ENCODE results near the gene ANO1. TPM values are rescaled to one million over a fixed set of nuclear protein-coding genes. Genes with fewer than 3 reads are reported as not detected.

Gene ANO1
- total and polyA plus RNA-seq, 2 of the 8 experiments (the other 6 are each of a cell fraction or from before 2014, with no cell fraction given), result 4.7 to 5.0 TPM

GRCh38 chr11:70046089-70046488, 32.0 kb upstream of the ANO1 start:
- Histone ChIP-seq H3K4me2 (ENCODE audit: insufficient read depth in 1 of 2, low read depth in 2 of 2, low read length in 2 of 2) (no peak overlapping the region), H3K14ac (ENCODE audit: insufficient read length) (no peak overlapping the region), H3K79me2 (ENCODE audit: control insufficient read depth in 1 of 2, insufficient read depth in 2 of 2, low read length in 2 of 2) (no peaks in the 10 kb centered on the region), H3K23me2 (ENCODE audit: low read depth, low read length) (no peaks in the 10 kb centered on the region), H2BK120ac (replicated peaks; ENCODE audit: low read depth, low read length) (no peak overlapping the region), H2AK5ac (ENCODE audit: low read depth, low read length) (no peak overlapping the region), H3K27me3 (replicated peaks in 1 of 4; ENCODE audit: control insufficient read depth in 3 of 4, extremely low read depth in 1 of 4, insufficient read depth in 3 of 4, low read length in 3 of 4) (no peaks in the 10 kb centered on the region), H3K23ac (ENCODE audit: insufficient read length) (no peak overlapping the region), H2BK5ac (ENCODE audit: low read depth, low read length) (no peak overlapping the region), H3K36me3 (ENCODE audit: control insufficient read depth in 2 of 4, insufficient read depth in 4 of 4, low read length in 3 of 4) (no peaks in the 10 kb centered on the region), H3K18ac (ENCODE audit: extremely low read depth, low read length) (no peak overlapping the region), H3K56ac (replicated peaks; ENCODE audit: insufficient read length, low read depth, low read length) (no peak overlapping the region), H2BK20ac (ENCODE audit: low read length) (no peak overlapping the region), H3K4me3 (ENCODE audit: extremely low read depth in 1 of 4, insufficient read depth in 2 of 4, low read depth in 3 of 4, low read length in 4 of 4) (no peak overlapping the region), H4K20me1 (replicated peaks in 1 of 2; ENCODE audit: control insufficient read depth in 1 of 2, insufficient read depth in 2 of 2, low read length in 2 of 2) (no peaks in the 10 kb centered on the region), H3K4ac (replicated peaks; ENCODE audit: insufficient read length, low read depth, low read length) (no peak overlapping the region), H4K8ac (ENCODE audit: extremely low read depth, insufficient read depth, low read length) (no peak overlapping the region), H3K27ac (ENCODE audit: low read depth, low read length) (no peak overlapping the region), H4K91ac (replicated peaks; ENCODE audit: insufficient read length, low read length) (no peak overlapping the region), H3K9me3 (ENCODE audit: insufficient read depth in 2 of 2, low read depth in 1 of 2, low read length in 1 of 2) (peaks cover 3 to 6% of the 10 kb centered on the region in 2 experiments; a peak in 3 of 4 replicates), H2BK15ac (ENCODE audit: low read length) (no peak overlapping the region), H2BK12ac (ENCODE audit: low read depth, low read length) (no peak overlapping the region), H4K5ac (ENCODE audit: insufficient read length, low read depth, low read length) (no peak overlapping the region), H3K79me1 (ENCODE audit: low read depth, low read length) (no peaks in the 10 kb centered on the region), H3K4me1 (replicated peaks in 1 of 4; ENCODE audit: control insufficient read depth in 3 of 4, insufficient read depth in 4 of 4, low read length in 3 of 4) (peaks cover 0 to 3% (median 0%) of the 10 kb centered on the region in 4 experiments; a peak in 1 of 7 replicates), H3K9ac (replicated peaks in 1 of 4; ENCODE audit: extremely low read depth in 1 of 4, low read depth in 3 of 4, low read length in 3 of 4) (no peak overlapping the region), H2AFZ (ENCODE audit: low read length) (no peak overlapping the region)
- no peak for FAIRE-seq
- no peak for DNase-seq (ENCODE audit: low read depth in 1 of 2, low spot score in 2 of 2)
- CTCF ChIA-PET (ENCODE audit: partially characterized antibody), result interaction anchor here (0.6 to 2.3 kb wide), 16 partner anchors 12 to 935 kb away, joined by 3 to 13 read pairs (median 3); no protein-coding TSS in a partner anchor
- POLR2A ChIA-PET (ENCODE audit: partially characterized antibody), result interaction anchor here (1.3 kb wide), 1 partner anchor 12 kb away, joined by 3 read pairs; no protein-coding TSS in a partner anchor
- WGBS, 2 experiments (ENCODE audit: extremely low coverage in 1 of 2, insufficient coverage in 1 of 2, insufficient read length in 1 of 2, insufficient replicate concordance in 2 of 2, low coverage in 1 of 2, low lambda C conversion rate in 2 of 2, missing lambda C conversion rate in 1 of 2), result 91% methylated on average over 3 of the region's 3 CpGs; no CpG with 5 or more reads in 1 of the 2 experiments
- TF ChIP-seq EZH2 (IDR thresholded peaks at IDR 0.05; ENCODE audit: low read depth, low read length, severe bottlenecking) (no peak), HDAC2 (IDR thresholded peaks at IDR 0.05; ENCODE audit: borderline replicate concordance in 1 of 2, low read depth in 2 of 2, low read length in 2 of 2) (no peak), MAX (IDR thresholded peaks at IDR 0.05) (no peak), ZNF274 (IDR thresholded peaks at IDR 0.05; ENCODE audit: borderline replicate concordance, extremely low read depth, low read length) (no peak), BACH1 (IDR thresholded peaks at IDR 0.05; ENCODE audit: low read length) (no peak), SP2 (IDR thresholded peaks at IDR 0.05; ENCODE audit: low read length) (no peak), POLR2AphosphoS5 (IDR thresholded peaks at IDR 0.05; ENCODE audit: low read depth, low read length) (no peak), FOSL1 (IDR thresholded peaks at IDR 0.05; ENCODE audit: insufficient read depth, low read depth, low read length) (no peak), RFX5 (IDR thresholded peaks at IDR 0.05; ENCODE audit: borderline replicate concordance, low read depth, low read length) (no peak), CEBPB (IDR thresholded peaks at IDR 0.05; ENCODE audit: low read depth, low read length) (no peak), EGR1 (IDR thresholded peaks at IDR 0.05; ENCODE audit: borderline replicate concordance, low read depth, low read length) (no peak), EP300 (IDR thresholded peaks at IDR 0.05; ENCODE audit: borderline replicate concordance in 1 of 2, low read depth in 2 of 2, low read length in 2 of 2) (no peak), JUND (IDR thresholded peaks at IDR 0.05; ENCODE audit: low read length) (no peak), CBX8 (IDR thresholded peaks at IDR 0.05; ENCODE audit: borderline replicate concordance, low read depth, low read length) (no peak), SP1 (IDR thresholded peaks at IDR 0.05; ENCODE audit: low read depth, low read length) (no peak)
